ENCODE results near the gene NR1D2. TPM values are rescaled to one million over a fixed set of nuclear protein-coding genes. Genes with fewer than 3 reads are reported as not detected.

NR1D2 gene
- polyA plus RNA-seq, 3 donors: 4.1 to 5.4 (median 5.3) TPM

GRCh38 chr3:23956701-23957100 lies 11.6 kb downstream of the NR1D2 start:
- peaks cover 7% of the 10 kb centered on the region for H3K79me2 ChIP-seq (ENCODE audit: insufficient read depth, low read length)

GRCh38 chr3:23959135-23959900 lies 14.2 kb downstream of the NR1D2 start:
- Histone ChIP-seq H3K4me1 (ENCODE audit: control insufficient read depth in 1 of 2, insufficient read depth in 2 of 2, low read length in 2 of 2) (no peaks in the 10 kb centered on the region), H3K9ac (ENCODE audit: insufficient read depth, low read length, poor library complexity, severe bottlenecking) (no peak overlapping the region), H3K27ac (ENCODE audit: low read depth in 1 of 2, low read length in 2 of 2) (no peak overlapping the region), H3K4me2 (replicated peaks; ENCODE audit: extremely low read depth, low read length, poor library complexity, severe bottlenecking) (no peak overlapping the region), H3K9me3 (replicated peaks in 1 of 2; ENCODE audit: control insufficient read depth in 1 of 2, insufficient read depth in 1 of 2, low read length in 2 of 2) (no peaks in the 10 kb centered on the region), H3K36me3 (replicated peaks in 1 of 2; ENCODE audit: control insufficient read depth in 1 of 2, insufficient read depth in 2 of 2, low read length in 2 of 2) (peaks cover 9 to 53% of the 10 kb centered on the region in 2 donors), H3K27me3 (ENCODE audit: control insufficient read depth in 2 of 2, insufficient read depth in 2 of 2, low read length in 2 of 2) (no peaks in the 10 kb centered on the region), H3K4me3 (replicated peaks in 1 of 3; ENCODE audit: low read depth in 2 of 3, low read length in 3 of 3) (no peak overlapping the region), H2AFZ (ENCODE audit: insufficient read depth, low read depth, low read length, poor library complexity, severe bottlenecking) (no peak overlapping the region), H3K79me2 (ENCODE audit: insufficient read depth, low read length) (no peaks in the 10 kb centered on the region), H4K20me1 (ENCODE audit: insufficient read depth, low read length) (peaks cover 47% of the 10 kb centered on the region)
- Mint-ChIP-seq H3K36me3 (peaks cover 43 to 62% of the 10 kb centered on the region in 2 donors), H3K4me1 (no peaks in the 10 kb centered on the region), H3K4me3 (no peak overlapping the region), H3K27me3 (ENCODE audit: low read depth in 3 of 3) (no peaks in the 10 kb centered on the region), H3K27ac (no peak overlapping the region), H3K9me3 (peaks cover 0 to 2% (median 0%) of the 10 kb centered on the region in 7 donors)
- WGBS (ENCODE audit: insufficient coverage): no CpG with 5 or more reads among the region's 7 CpGs
- intact Hi-C loops (cut with micrococcal nuclease): no loop called here
- DNase-seq: no peak
- TF ChIP-seq CTCF (IDR thresholded peaks at IDR 0.05): no peak

More at GRCh38 chr3:23956701-23957100, 11.6 kb downstream of the NR1D2 start:
- Histone ChIP-seq H3K4me1 (ENCODE audit: control insufficient read depth in 1 of 2, insufficient read depth in 2 of 2, low read length in 2 of 2) (no peaks in the 10 kb centered on the region), H3K4me2 (replicated peaks; ENCODE audit: extremely low read depth, low read length, poor library complexity, severe bottlenecking) (no peak overlapping the region), H4K20me1 (ENCODE audit: insufficient read depth, low read length) (peaks cover 63% of the 10 kb centered on the region), H3K9ac (ENCODE audit: insufficient read depth, low read length, poor library complexity, severe bottlenecking) (no peak overlapping the region), H3K4me3 (replicated peaks in 1 of 3; ENCODE audit: low read depth in 2 of 3, low read length in 3 of 3) (no peak overlapping the region), H2AFZ (ENCODE audit: insufficient read depth, low read depth, low read length, poor library complexity, severe bottlenecking) (no peak overlapping the region), H3K27ac (ENCODE audit: low read depth in 1 of 2, low read length in 2 of 2) (no peak overlapping the region), H3K36me3 (replicated peaks in 1 of 2; ENCODE audit: control insufficient read depth in 1 of 2, insufficient read depth in 2 of 2, low read length in 2 of 2) (peaks cover under 1 to 28% of the 10 kb centered on the region in 2 donors), H3K9me3 (replicated peaks in 1 of 2; ENCODE audit: control insufficient read depth in 1 of 2, insufficient read depth in 1 of 2, low read length in 2 of 2) (no peaks in the 10 kb centered on the region), H3K27me3 (ENCODE audit: control insufficient read depth in 2 of 2, insufficient read depth in 2 of 2, low read length in 2 of 2) (no peaks in the 10 kb centered on the region)
- Mint-ChIP-seq H3K27me3 (ENCODE audit: low read depth in 3 of 3) (no peaks in the 10 kb centered on the region), H3K27ac (no peak overlapping the region), H3K4me1 (no peaks in the 10 kb centered on the region), H3K9me3 (peaks cover 0 to 2% (median 0%) of the 10 kb centered on the region in 7 donors), H3K36me3 (peaks cover 21 to 45% of the 10 kb centered on the region in 2 donors), H3K4me3 (no peak overlapping the region)
- WGBS (ENCODE audit: insufficient coverage): 100% methylated on average over 2 of the region's 3 CpGs
- DNase-seq: no peak
- intact Hi-C loops (cut with micrococcal nuclease): no loop called here
- no peak for TF ChIP-seq CTCF (IDR thresholded peaks at IDR 0.05)
